Activated T-cell treated with anti-CD3 and anti-CD28 coated beads, Interleukin-2, amount 50 U/mL, for 72 hours (primary cell): Measurements from ENCODE around the gene TMIGD2. TPM values are rescaled to one million over a fixed set of nuclear protein-coding genes. Genes with fewer than 3 reads are reported as not detected.
A peak's percentile ranks its signal among the peaks of the same experiment; 100 is the strongest.
"Not testable (repeated sequence)": the region's sequence is repeated elsewhere in the genome, so short reads cannot be mapped to it uniquely, and the experiment has no call there.

Source experiments
- ATAC-seq, 2 donors: fragments of 150-1000 bp; cut with Tn5 transposase; replicated peaks in 1 of 2; 2 replicates each; pipeline ENCODE4 v1.10.0; 2021; ENCODE audit warnings: moderate library complexity in 2 of 2, mild to moderate bottlenecking in 1 of 2
- DNase-seq, 2 donors: peaks; one replicate each; pipeline ENCODE4 v3.0.0; 2021 to 2022; ENCODE audit warnings: mixed read lengths in 1 of 2
- H3K27ac Mint-ChIP-seq: one replicate; pipeline ENCODE4 v1.8.0; 2022; ENCODE audit warnings: mild to moderate bottlenecking, moderate library complexity, mixed read lengths
- H3K27me3 Mint-ChIP-seq: one replicate; pipeline ENCODE4 v1.8.0; 2022; ENCODE audit warnings: low read depth, mixed read lengths
- H3K36me3 Mint-ChIP-seq, 2 donors: one replicate each; pipeline ENCODE4 v1.8.0; 2022; ENCODE audit warnings: mixed read lengths in 2 of 2, mild to moderate bottlenecking in 1 of 2; ENCODE audit not compliant: insufficient read depth in 2 of 2
- H3K4me1 Mint-ChIP-seq: one replicate; pipeline ENCODE4 v1.8.0; 2022; ENCODE audit warnings: low read depth, mixed read lengths
- H3K4me3 Mint-ChIP-seq, 2 donors: one replicate each; pipeline ENCODE4 v1.8.0; 2022; ENCODE audit warnings: mild to moderate bottlenecking in 2 of 2, mixed read lengths in 2 of 2, moderate library complexity in 2 of 2
- H3K9me3 Mint-ChIP-seq, 2 donors: one replicate each; pipeline ENCODE4 v1.8.0; 2022; ENCODE audit warnings: mixed read lengths in 2 of 2
- total RNA-seq, 2 donors: library from RNA; stranded (reverse); gene quantifications; one replicate each; pipeline ENCODE4 v1.2.3, GENCODE V29; 2022

The TMIGD2 gene, protein sequence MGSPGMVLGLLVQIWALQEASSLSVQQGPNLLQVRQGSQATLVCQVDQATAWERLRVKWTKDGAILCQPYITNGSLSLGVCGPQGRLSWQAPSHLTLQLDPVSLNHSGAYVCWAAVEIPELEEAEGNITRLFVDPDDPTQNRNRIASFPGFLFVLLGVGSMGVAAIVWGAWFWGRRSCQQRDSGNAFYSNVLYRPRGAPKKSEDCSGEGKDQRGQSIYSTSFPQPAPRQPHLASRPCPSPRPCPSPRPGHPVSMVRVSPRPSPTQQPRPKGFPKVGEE
- 10 to 100 TPM; 19.8 to 29.1 TPM for total RNA-seq

GRCh38 chr19:4302243-4302640 lies at the start of gene TMIGD2:
TMIGD2 (minus strand) TSS chr19:4302389; CDS start chr19:4302385, 4 bp downstream.
- ATAC-seq (peak in 1 of 2 donors; percentile 3), DNase-seq (peak in 1 of 2 donors; percentile 20)
- Mint-ChIP-seq H3K4me3 (peak within 1 kb of the TSS; percentile 78 to 82), H3K36me3 (no peaks in the 10 kb centered on the region), H3K9me3 (no peaks in the 10 kb centered on the region), H3K27me3 (no peaks in the 10 kb centered on the region), H3K4me1 (peaks cover 61% of the 10 kb centered on the region), H3K27ac (peak within 1 kb of the TSS; percentile 44)

DNA sequence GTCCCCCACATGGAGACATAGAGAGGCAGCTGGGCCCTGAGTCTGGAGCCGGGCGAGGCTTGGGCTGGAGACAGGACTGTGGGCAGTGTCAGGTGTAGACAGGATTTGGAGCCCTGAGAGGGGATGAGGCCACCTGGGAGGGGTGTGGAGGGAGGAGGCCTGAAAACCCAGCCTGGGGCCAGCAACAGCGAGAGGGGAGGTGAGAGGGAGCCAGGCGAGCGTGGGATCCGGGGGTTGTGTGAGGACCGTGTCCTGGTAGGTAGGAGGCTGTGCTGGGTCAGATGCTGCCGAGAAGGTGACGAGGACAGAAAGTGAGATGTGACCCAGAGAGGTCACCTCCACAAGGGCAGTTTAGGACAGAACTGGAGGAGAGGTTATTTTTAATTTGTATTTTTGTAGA lies 48.5 kb upstream of the TMIGD2 start:
- Mint-ChIP-seq H3K4me3 (no peak overlapping the region), H3K36me3 (peaks cover 0 to 2% of the 10 kb centered on the region in 2 donors), H3K9me3 (no peaks in the 10 kb centered on the region), H3K27me3 (no peaks in the 10 kb centered on the region), H3K4me1 (no peaks in the 10 kb centered on the region), H3K27ac (no peak overlapping the region)
- DNase-seq (no peak), ATAC-seq (no peak)

DNA sequence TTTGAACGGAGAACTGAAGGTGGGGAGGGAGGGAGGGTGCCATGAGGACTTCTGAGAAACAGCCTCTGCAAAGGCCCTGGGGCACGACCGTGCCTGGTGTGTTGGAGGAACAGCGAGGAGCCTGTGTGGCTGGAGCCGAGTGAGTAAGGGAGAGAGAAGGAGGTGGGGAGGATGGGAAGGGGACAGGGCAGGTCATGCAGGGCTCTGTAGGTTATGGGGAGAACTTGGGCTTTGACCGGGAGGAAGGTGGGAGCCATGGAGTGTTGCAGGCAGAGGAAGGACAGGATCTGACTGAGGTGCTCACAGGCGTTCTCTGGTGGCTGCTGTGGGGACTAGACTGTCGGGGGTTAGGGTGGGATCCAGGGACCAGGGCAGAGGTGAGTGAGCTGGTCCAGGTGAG lies 47.9 kb upstream of the TMIGD2 start:
- DNase-seq: no peak
- no peak overlapping the region for H3K4me3 Mint-ChIP-seq

GRCh38 chr19:4349225-4349624 lies 47.0 kb upstream of the TMIGD2 start:
- H3K4me1 Mint-ChIP-seq: not testable (repeated sequence)

More for the DNA sequence above, 47.9 kb upstream of the TMIGD2 start:
- no peak for ATAC-seq
- peaks cover 0 to 2% of the 10 kb centered on the region in 2 donors for H3K36me3 Mint-ChIP-seq
- H3K9me3 Mint-ChIP-seq: no peaks in the 10 kb centered on the region
- no peaks in the 10 kb centered on the region for H3K4me1 Mint-ChIP-seq
- H3K27me3 Mint-ChIP-seq: no peaks in the 10 kb centered on the region
- no peak overlapping the region for H3K27ac Mint-ChIP-seq

GRCh38 chr19:4347521-4347920 lies 45.3 kb upstream of the TMIGD2 start:
- H3K4me3 Mint-ChIP-seq: no peak overlapping the region
- no peak overlapping the region for H3K27ac Mint-ChIP-seq
- peaks cover 5% of the 10 kb centered on the region for H3K4me1 Mint-ChIP-seq
- peaks cover 0 to 2% of the 10 kb centered on the region in 2 donors for H3K36me3 Mint-ChIP-seq
- no peaks in the 10 kb centered on the region for H3K27me3 Mint-ChIP-seq
- no peaks in the 10 kb centered on the region for H3K9me3 Mint-ChIP-seq
- DNase-seq (no peak), ATAC-seq (no peak)

More at GRCh38 chr19:4349225-4349624, 47.0 kb upstream of the TMIGD2 start:
- H3K27me3 Mint-ChIP-seq, H3K4me3 Mint-ChIP-seq, H3K9me3 Mint-ChIP-seq, ATAC-seq, H3K36me3 Mint-ChIP-seq, DNase-seq, H3K27ac Mint-ChIP-seq: not testable (repeated sequence)

DNA sequence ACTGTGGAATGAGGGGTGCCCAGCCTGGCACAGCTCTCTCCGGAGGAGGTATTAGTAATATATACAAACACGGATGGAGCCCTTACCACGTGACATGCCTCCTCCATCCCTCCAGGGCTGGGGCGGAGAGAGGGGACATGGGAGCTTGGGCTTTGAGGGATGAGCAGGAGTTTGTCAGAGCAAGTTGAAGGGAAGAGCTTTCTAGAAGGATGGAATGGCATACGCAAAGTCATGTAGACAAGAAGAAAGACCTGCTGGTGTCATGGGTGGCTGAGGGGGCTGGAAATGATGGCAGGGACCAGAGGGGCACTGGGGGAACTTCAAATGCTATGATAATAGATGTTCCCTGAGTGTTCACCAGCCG lies 43.8 kb upstream of the TMIGD2 start:
- DNase-seq (no peak), ATAC-seq (no peak)
- Mint-ChIP-seq H3K4me3 (no peak overlapping the region), H3K9me3 (no peaks in the 10 kb centered on the region), H3K4me1 (peaks cover 13% of the 10 kb centered on the region), H3K27ac (no peak overlapping the region), H3K27me3 (no peaks in the 10 kb centered on the region), H3K36me3 (peaks cover 0 to 2% of the 10 kb centered on the region in 2 donors)

- Mint-ChIP-seq H3K27me3 (no peaks in the 10 kb centered on the region), H3K4me1 (peaks cover 13% of the 10 kb centered on the region), H3K36me3 (peaks cover 0 to 2% of the 10 kb centered on the region in 2 donors), H3K27ac (peak overlapping the region; percentile 25), H3K9me3 (no peaks in the 10 kb centered on the region), H3K4me3 (peak overlapping the region in 1 of 2 donors; percentile 52)
- DNase-seq: no peak
- no peak for ATAC-seq
Observed at GRCh38 chr19:4345342-4346019, 43.3 kb upstream of the TMIGD2 start.

DNA sequence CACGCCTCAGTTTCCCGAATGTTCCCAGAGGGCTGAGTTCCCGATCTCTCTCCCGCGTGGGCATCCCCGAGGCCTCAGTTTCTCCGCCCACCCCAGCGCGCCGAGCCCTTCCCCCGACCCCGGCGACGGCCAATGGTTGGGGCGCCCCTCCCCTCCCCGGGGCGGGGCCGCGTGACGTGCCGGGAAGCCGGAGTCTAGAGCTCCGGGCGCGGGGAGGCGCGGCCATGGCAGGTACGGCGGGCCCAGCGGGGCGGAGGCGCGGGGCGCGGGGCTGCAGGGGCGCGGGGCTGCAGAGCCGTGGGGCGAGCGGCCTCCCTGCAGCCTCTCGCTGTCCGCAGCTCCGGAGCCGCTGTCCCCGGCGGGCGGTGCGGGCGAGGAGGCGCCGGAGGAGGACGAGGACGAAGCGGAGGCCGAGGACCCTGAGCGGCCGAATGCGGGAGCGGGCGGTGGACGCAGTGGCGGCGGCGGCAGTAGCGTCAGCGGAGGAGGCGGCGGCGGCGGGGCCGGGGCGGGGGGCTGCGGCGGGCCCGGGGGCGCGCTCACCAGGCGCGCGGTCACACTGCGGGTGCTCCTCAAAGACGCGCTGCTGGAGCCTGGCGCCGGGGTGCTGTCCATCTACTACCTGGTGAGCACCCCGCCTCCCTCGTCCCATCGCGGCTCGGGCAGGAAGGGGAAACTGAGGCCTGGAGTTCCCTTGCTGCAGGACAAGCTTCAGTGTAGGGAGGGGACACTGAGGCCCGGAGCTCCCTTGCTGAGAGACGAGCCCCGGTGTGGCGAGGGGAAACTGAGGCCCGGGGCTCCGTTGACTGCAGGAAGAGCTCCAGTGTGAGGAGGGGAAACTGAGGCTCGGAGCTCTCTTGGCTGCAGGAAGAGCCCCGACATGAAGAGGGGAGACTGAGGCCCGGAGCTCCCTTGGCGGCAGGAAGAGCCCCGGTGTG lies 41.5 kb upstream of the TMIGD2 start, which contains the start of gene MPND:
TSS of gene MPND (plus strand) at position 193 of the 938 bp plus-strand sequence. CDS start at position 225, 32 bp downstream.
- ATAC-seq (peak; percentile 79), DNase-seq (peak; percentile 97 to 99)
- Mint-ChIP-seq H3K9me3 (no peaks in the 10 kb centered on the region), H3K4me3 (peak within 1 kb of the TSS; percentile 92 to 95), H3K27ac (peak within 1 kb of the TSS; percentile 75), H3K4me1 (peaks cover 21% of the 10 kb centered on the region), H3K36me3 (peaks cover 0 to 2% of the 10 kb centered on the region in 2 donors), H3K27me3 (no peaks in the 10 kb centered on the region)

- peak overlapping the region; percentile 92 to 95 for H3K4me3 Mint-ChIP-seq
- no peaks in the 10 kb centered on the region for H3K36me3 Mint-ChIP-seq
- DNase-seq: peak; percentile 92 to 95
- no peaks in the 10 kb centered on the region for H3K9me3 Mint-ChIP-seq
- peak overlapping the region; percentile 75 for H3K27ac Mint-ChIP-seq
- ATAC-seq: peak; percentile 88 to 90
- H3K4me1 Mint-ChIP-seq: peaks cover 30% of the 10 kb centered on the region
- no peaks in the 10 kb centered on the region for H3K27me3 Mint-ChIP-seq
Observed at GRCh38 chr19:4342615-4343369, 40.6 kb upstream of the TMIGD2 start.

DNA sequence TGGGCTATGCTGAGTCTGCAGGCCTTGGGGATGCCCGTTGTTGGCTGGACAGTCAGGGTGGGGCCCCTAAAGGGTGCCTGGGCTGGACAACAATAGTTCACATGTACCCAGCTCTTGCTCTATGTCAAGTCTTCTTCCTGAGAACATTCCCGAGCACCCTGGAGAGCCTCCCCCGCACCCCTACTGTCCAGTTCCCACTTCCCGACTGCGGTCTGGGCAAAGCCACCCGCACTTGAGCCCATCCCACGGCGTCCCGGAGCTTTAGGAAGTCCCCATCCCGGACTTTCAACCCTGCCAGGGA lies 40.1 kb upstream of the TMIGD2 start:
- no peak for DNase-seq
- H3K27me3 Mint-ChIP-seq: no peaks in the 10 kb centered on the region
- H3K4me1 Mint-ChIP-seq: peaks cover 32% of the 10 kb centered on the region
- H3K27ac Mint-ChIP-seq: no peak overlapping the region
- ATAC-seq: no peak
- H3K36me3 Mint-ChIP-seq: no peaks in the 10 kb centered on the region
- H3K9me3 Mint-ChIP-seq: no peaks in the 10 kb centered on the region
- peak overlapping the region; percentile 92 to 95 for H3K4me3 Mint-ChIP-seq

DNA sequence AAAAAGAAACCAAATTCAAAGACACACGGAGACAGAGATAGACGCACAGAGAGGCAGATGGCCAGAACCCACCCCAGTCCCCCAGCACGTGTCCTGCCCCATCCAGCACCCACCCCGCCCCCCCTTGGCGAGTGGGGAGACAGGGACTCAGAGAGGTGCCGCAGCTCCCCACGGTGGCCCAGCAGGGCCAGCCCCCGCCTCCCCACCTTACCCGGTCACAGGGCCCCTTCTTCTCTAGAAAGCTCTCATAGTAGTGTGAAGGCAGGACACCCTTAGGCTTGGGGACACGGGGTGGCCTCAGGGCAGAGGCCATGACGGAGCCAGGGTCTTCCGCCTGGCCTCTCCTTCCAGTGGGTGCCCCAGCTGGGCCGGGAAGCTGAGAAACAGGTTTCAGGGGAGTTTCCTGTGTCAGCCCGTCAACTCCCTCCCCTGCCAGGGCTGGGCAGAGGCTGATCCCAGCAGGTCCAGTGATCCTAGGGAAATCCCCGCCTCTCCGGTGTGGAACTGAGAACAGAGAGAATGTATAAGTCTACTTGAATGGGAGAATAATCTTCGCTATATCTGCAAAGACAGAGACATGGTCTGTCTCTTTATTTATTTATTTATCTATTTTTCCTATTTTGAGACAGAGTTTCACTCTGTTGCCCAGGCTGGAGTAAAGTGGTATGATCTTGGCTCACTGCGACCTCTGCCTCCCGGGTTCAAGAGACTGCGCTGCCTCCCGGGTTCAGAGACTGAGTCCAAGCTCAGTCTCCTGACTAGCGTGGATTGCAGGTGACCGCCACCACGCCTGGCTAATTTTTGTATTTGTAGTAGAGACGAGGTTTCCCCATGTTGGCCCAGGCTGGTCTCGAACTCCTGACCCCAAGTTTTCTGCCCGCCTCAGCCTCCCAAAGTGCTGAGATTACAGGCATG lies 36.5 kb upstream of the TMIGD2 start, which contains the start of gene STAP2:
TSS of gene STAP2 (minus strand) at position 387 of the 915 bp plus-strand sequence. CDS start at position 313, 74 bp downstream.
- DNase-seq (peak; percentile 29 to 32), ATAC-seq (no peak)
- peak within 1 kb of the TSS; percentile 82 to 92 for H3K4me3 Mint-ChIP-seq
- H3K9me3 Mint-ChIP-seq: peaks cover 8 to 11% of the 10 kb centered on the region in 2 donors
- peak within 1 kb of the TSS; percentile 83 for H3K27ac Mint-ChIP-seq
- no peaks in the 10 kb centered on the region for H3K27me3 Mint-ChIP-seq
- H3K4me1 Mint-ChIP-seq: peaks cover 32% of the 10 kb centered on the region
- H3K36me3 Mint-ChIP-seq: peaks cover 8 to 15% of the 10 kb centered on the region in 2 donors
